Bone marrow (tissue), 2 donors: ENCODE results near the gene MYOM3.
A peak's percentile ranks its signal among the peaks of the same experiment; 100 is the strongest.

Source experiments
- DNase-seq, 2 donors: peaks; one replicate each; lab custom pipeline; 2025; lab: John Stamatoyannopoulos, UW

Gene MYOM3

GRCh38 chr1:24111996-24112779, at the start of gene MYOM3:
MYOM3 (minus strand) TSS chr1:24112135; CDS start chr1:24108636, 3,499 bp downstream.
- peak in 1 of 2 donors; percentile 2 for DNase-seq

- DNase-seq = no peak
Measured at GRCh38 chr1:24161270-24161669, 49.3 kb upstream of the MYOM3 start.

DNA sequence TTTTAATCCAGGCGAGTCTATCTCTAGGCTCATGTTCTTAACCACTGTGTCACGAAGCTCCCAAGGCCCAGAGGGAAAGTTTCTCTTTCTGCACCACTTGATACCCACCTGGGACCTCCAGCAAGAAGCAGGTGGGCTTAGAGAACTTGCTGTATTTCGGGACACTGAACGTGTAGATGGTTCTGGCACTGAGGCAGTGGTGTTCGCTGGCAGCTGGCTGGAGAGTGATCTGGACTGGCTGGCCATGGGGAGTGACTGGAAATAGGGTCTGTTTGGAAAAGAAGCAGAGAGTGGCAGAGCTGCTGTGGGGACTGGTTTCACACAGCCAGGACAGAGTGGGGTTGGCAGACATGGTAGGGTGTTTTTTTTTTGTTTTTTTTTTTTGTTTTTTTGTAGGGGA, 47.4 kb upstream of the MYOM3 start:
- DNase-seq = no peak

DNA sequence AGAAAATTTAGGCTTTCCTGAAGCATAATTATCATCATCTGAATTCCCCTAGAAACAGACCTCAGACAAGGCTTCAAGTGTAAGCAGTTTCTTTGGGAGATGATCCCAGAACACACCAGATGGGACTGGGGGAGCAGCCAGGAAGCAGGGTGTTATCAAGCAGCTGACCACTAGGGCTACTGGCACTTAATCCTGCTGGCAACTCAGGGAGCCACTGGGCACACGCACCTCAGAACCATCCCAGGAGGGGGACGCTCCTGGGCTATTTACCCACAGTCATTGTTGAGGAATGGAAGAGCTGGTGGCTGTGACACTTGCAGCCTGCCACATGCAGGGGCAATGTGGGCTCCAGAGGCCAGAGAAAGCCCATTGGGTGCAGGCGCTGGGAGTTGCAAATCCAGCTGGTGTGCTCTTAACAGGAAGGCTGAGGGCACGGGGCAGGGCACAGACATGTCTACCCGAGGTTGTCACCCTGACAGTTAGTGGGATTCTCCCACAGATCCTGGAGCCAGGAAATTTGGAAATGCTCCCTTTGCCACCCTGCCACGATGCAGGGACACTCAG, 46.1 kb upstream of the MYOM3 start:
- no peak for DNase-seq

- no peak for DNase-seq
Measured at GRCh38 chr1:24156542-24157260, 44.8 kb upstream of the MYOM3 start.

GRCh38 chr1:24155011-24155782, 43.3 kb upstream of the MYOM3 start:
- no peak for DNase-seq

- DNase-seq = no peak
Measured at GRCh38 chr1:24154215-24154614, 42.3 kb upstream of the MYOM3 start.

- DNase-seq = no peak
Measured at GRCh38 chr1:24152631-24153494, 40.9 kb upstream of the MYOM3 start.

DNA sequence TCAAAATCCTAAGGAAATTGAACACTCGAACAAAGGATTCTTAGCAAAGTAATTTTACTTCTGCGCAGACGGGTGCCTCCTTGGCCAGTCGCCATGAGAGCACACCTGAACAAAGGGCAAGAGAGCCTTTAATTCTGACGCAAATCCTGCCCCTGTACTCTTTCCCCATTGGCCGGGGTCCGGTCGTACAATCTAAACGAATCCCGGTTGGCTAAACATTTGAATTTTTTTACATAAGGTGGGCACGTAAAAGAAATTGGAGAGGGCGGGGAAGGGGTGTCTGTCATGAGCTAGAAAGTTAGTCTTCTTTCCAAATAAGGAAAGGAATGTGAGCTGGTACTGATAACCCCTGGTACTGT, 39.2 kb upstream of the MYOM3 start:
- no peak for DNase-seq

GRCh38 chr1:24150234-24151174, 38.6 kb upstream of the MYOM3 start:
- DNase-seq = peak; percentile 43 to 58

- peak in 1 of 2 donors; percentile 32 for DNase-seq
Measured at GRCh38 chr1:24149866-24150233, 37.9 kb upstream of the MYOM3 start.

DNA sequence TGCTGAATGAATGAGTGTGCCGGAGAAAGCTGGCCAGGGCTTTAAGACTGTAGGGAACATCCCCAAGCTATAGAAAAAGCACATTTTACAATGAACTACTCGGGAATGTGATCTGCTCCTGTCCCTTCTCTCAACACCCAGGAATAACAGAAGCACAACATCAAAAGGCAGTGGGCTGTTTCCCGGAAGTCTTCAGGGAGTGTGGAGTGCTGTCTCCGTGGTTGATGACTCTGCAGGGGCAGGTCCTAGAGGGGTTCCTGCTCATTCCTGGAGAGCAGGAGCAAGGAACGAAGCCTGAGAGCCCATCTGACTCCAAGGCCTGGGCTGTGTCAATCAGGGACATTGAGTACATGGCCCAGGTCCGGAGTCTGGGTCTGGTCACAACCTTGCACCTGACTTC, 35.9 kb upstream of the MYOM3 start:
- DNase-seq = no peak

DNA sequence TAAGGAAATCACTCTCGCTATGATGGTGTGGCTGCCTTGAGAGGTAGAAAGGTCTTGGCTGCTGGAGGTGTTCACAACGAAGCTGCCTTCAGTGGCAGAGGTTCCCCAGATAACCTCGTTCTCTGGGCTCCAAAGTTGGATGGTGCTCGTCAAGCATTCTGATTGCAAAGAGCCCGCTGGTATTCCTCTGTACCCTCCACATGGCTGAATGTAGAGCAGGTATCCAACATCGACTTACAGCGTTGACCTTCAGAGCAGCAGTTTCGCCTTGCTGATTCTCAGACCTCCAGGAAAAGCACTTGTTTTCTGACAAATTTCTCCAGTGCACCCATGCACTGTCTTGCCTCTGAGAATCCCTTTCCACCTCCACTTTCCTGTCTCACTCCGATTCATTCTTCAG, 35.3 kb upstream of the MYOM3 start:
- no peak for DNase-seq

DNA sequence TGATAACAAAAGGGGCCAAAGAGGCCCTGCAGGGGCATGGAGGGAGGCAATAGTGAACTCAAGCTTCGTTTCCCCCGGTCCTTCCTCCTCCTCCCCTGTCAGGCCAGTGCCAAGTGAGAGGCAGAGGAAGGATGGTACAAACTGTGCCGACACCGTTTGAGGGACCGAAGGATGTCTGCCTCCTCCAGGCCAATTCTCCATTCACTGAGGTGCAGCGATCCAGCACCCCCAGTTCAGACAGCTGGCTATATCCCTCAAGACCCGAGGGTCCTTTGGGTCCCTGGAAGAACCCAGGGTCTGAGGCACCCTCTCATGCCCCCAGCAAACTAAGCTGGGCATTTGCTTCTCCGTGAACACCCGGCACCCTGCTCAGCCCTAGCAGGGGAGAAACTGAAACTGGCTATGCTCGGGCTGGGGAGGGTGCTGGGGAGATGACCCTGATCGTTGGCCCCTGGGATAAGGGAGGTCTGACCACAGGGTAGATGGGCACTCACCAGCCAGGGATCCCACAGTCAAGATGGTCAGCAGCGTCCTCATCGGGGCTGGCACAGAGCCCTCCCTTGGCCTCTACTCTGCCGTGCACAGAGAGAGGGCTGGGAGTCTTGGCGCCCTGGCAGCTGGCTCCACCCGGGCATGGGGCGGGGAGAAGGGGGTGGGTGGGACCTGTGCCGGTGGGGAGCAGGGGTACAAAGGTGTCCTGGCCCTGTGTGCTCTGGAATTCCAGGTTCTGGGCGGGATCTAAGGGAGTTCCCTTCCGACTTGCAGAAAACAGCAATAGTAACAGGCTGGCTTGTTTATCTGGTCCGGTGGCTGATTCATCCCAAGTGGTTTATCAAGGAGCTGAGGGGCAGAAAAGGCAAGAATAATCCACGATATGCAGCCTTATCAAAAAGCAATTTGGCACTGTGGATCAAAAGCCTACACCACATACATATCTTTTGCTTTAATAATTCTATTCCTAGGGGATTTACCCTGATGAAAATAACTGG, 30.9 kb upstream of the MYOM3 start, which contains the start of gene IL22RA1:
IL22RA1 (minus strand) TSS at position 595 of the 989 bp plus-strand sequence; CDS start at position 537, 58 bp downstream.
- no peak for DNase-seq

- no peak for DNase-seq
Measured at GRCh38 chr1:24141311-24141997, 29.5 kb upstream of the MYOM3 start.

DNA sequence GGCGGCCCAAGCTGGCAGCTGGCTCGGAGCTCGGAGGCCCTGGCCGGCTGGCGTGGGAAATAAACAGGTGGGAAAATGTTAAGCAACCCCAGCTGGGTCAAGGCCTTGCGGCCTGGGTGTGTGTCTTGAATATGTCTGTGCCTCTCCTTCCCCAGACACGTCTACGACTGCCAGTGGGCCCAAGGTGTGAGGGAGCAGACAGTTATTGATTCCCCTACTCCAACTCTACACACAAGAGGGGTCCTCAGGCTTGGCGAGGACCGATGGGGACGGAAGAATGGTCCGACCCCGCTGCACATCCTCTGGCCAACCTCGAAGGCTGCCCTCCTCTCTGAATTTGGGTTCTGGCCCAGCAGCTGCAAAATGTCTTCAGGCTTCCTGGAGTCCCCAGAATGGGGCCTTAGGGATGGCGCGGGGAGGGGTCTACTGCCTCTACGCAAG, 28.8 kb upstream of the MYOM3 start:
- DNase-seq = no peak

DNA sequence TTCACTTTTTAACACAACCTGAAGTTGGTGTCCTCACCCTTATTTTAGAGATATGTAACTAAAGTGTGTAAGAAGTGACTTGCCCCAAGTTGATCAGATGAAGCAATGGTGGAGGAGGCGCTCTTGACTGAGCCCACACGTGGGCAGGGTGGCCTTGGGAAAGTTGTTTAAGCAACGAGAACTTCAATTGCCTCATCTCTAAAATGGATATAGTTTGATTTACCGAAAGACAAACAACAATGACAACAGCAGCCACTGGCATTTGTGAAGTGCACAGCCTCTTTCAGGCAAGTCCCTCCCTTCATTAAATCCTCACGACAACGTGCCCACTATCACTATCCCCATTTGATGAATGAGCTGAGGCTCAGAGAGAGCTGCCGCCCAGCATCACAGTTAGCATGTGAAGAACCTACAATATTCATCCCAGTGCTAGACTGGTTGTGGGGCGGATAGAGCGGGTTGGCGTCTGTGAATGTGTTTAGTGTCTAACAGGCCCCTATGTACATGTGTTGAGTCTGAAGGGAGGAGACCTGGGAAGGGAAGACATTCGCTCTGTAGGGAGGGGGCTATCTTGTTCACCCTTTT, 28.0 kb upstream of the MYOM3 start:
- DNase-seq = no peak

GRCh38 chr1:24139222-24139489, 27.2 kb upstream of the MYOM3 start:
- no peak for DNase-seq
